GM12873 (cell line): ENCODE results near the gene COG1.

Experiments used
- CTCF ChIP-seq: IDR thresholded peaks from 2 replicates; pipeline ENCODE4 v1.5.1; 2012; ENCODE audit warnings: low read depth, mild to moderate bottlenecking, moderate library complexity, low read length, control low read depth; ENCODE audit not compliant: insufficient read depth; ENCODE audit errors: missing control alignments

Gene COG1

GRCh38 chr17:73227944-73228343, 35.1 kb downstream of the COG1 start:
- TF ChIP-seq CTCF: no peak

GRCh38 chr17:73228748-73229236, 35.9 kb downstream of the COG1 start:
- no peak for TF ChIP-seq CTCF

- TF ChIP-seq CTCF: no peak
These were observed 37.2 kb downstream of the COG1 start for GRCh38 chr17:73230088-73230487.

GRCh38 chr17:73231395-73231794, 38.5 kb downstream of the COG1 start:
- TF ChIP-seq CTCF: no peak

GRCh38 chr17:73231841-73232586, 39.2 kb downstream of the COG1 start:
- TF ChIP-seq CTCF: no peak

GRCh38 chr17:73232587-73233373, 39.9 kb downstream of the COG1 start:
- TF ChIP-seq CTCF: no peak

- no peak for TF ChIP-seq CTCF
These were observed 41.9 kb downstream of the COG1 start for GRCh38 chr17:73234736-73235135.
